Heart left ventricle (tissue), 16 donors: Measurements from ENCODE around the gene F11R. TPM values are rescaled to one million over a fixed set of nuclear protein-coding genes. Genes with fewer than 3 reads are reported as not detected.
A peak's percentile ranks its signal among the peaks of the same experiment; 100 is the strongest.
"Not testable (repeated sequence)": the region's sequence is repeated elsewhere in the genome, so short reads cannot be mapped to it uniquely, and the experiment has no call there.

Experiments used
- ATAC-seq, 4 donors: fragments of 200-7000 bp; cut with Tn5 transposase; one replicate each; pipeline ENCODE4 v1.9.1; 2020 to 2022; ENCODE audit warnings: moderate library complexity in 4 of 4, mild to moderate bottlenecking in 3 of 4, moderate number of reproducible peaks in 1 of 4
- DNase-seq, 5 donors: peaks; one replicate each; pipeline ENCODE4 v3.0.0-alpha.2; 2020
- H3K27ac ChIP-seq, 12 donors: fragments of 200-600 bp; sonication (generic) in 4 of 12; one replicate each; pipeline versions ENCODE4 v1.5.0 to v1.8.0; 2016 to 2022; ENCODE audit warnings: mild to moderate bottlenecking in 2 of 12
- H3K27me3 ChIP-seq, 9 donors: fragments of 200-600 bp; sonication (generic) in 2 of 9; one replicate each; pipeline versions ENCODE4 v1.5.1 to v1.8.0; 2016 to 2022; ENCODE audit warnings: mild to moderate bottlenecking in 3 of 9
- H3K36me3 ChIP-seq, 9 donors: fragments of 200-600 bp; sonication (generic) in 2 of 9; one replicate each; pipeline versions ENCODE4 v1.5.0 to v1.8.0; 2018 to 2022; ENCODE audit warnings: mild to moderate bottlenecking in 2 of 9
- H3K4me1 ChIP-seq, 12 donors: fragments of 200-600 bp; sonication (generic) in 4 of 12; one replicate each; pipeline versions ENCODE4 v1.5.0 to v1.8.0; 2016 to 2022; ENCODE audit warnings: mild to moderate bottlenecking in 3 of 12
- H3K4me3 ChIP-seq, 12 donors: fragments of 200-600 bp; sonication (generic) in 4 of 12; one replicate each; pipeline versions ENCODE4 v1.5.0 to v1.8.0; 2017 to 2022; ENCODE audit warnings: mild to moderate bottlenecking in 9 of 12, moderate library complexity in 4 of 12
- H3K9me3 ChIP-seq, 12 donors: fragments of 200-600 bp; sonication (generic) in 4 of 12; one replicate each; pipeline versions ENCODE4 v1.5.0 to v1.8.0; 2016 to 2022; ENCODE audit warnings: mild to moderate bottlenecking in 1 of 12
- CTCF ChIP-seq, 12 donors: fragments of 200-600 bp; sonication (generic) in 4 of 12; IDR thresholded peaks; one replicate each; pipeline versions ENCODE4 v1.5.0 to v1.8.0; 2018 to 2022; ENCODE audit warnings: antibody characterized with exemption in 12 of 12, mild to moderate bottlenecking in 5 of 12
- POLR2A ChIP-seq, 2 donors: fragments of 450-650 bp; IDR thresholded peaks; one replicate each; pipeline ENCODE4 v1.6.1; 2017; ENCODE audit warnings: antibody characterized with exemption in 2 of 2, mild to moderate bottlenecking in 2 of 2, moderate library complexity in 2 of 2
- WGBS, 4 donors: extraction: QIAGEN DNeasy Blood & Tissue Kit in 2 of 4; methylation state at CpG; one replicate each; pipeline versions ENCODE4 v1.1.5 to v1.1.7; 2013 to 2018; 5-methylcytosine and 5-hydroxymethylcytosine counted together
- intact Hi-C, 10 donors: fragments of 100-400 bp; cut with DNase I; formaldehyde crosslinking; loops; one replicate each; pipeline versions ENCODE4 v1.11.1 to v1.14.2; 2022
- polyA plus RNA-seq, 2 donors: library from polyadenylated mRNA; stranded (reverse); fragments of 200-250 nt; gene quantifications; one replicate each; pipeline ENCODE4 v1.2.3, GENCODE V29; 2013
- total RNA-seq, 9 donors: library from RNA; depleted of rRNA in 2 of 9; stranded (reverse); fragments of >200 nt in 2 of 9; fragmentation: NEBNext Ultra II Directional in 3 of 9; extraction: Animal tissue kit (Norgen Biotek cat#: 25700) in 3 of 9; gene quantifications; one replicate each; pipeline versions ENCODE4 v1.1.0 to v1.2.4, GENCODE V29; 2016 to 2023
- donor health status: ischemic (EF 13 %, LVEDD 7.1; RV severe dilation, severe dysfunction).
- donor health status: healthy with polysubstance abuse.
- donor health status: DM: no; HTN: yes; CAD: no.
- donor health status: DM: no; HTN: no; CAD: no.
- donor health status: ischemic (EF 25% LVEDD 6.9; RV normal size, moderate dysfunction).
- donor health status: ischemic (EF 25% LVEDD 5.7; RV mildly dilated, moderate dysfunction).
- donor health status: healthy.
- donor health status: DM: yes; HTN: yes; CAD: no.
- donor health status: ischemic (EF 35%, LVEDD 5.7; RV mildly dilated, moderate dysfunction).
- donor health status: nonischemic (EF 11% LVEDD 7.7; RV severe dilation, severe dysfunction).
- donor health status: DM: yes; HTN: yes; CAD: no.
- donor health status: PGD.
- donor health status: ischemic (EF 29% LVEDD 5.4; RV normal size, mild dysfunction).
- donor health status: nonischemic (EF 23%, LVEDD 6.1; RV moderate dilation, normal function).

Gene F11R
- total and polyA plus RNA-seq, 11 donors, result 7.4 to 23.4 (median 10.9) TPM

GRCh38 chr1:161021970-161022353 lies 1.0 kb upstream of the F11R start:
- H3K4me3 ChIP-seq, result peak overlapping the region in 2 of 12 donors; percentile 58 to 66
- H3K4me1 ChIP-seq, result peaks cover 0 to 45% (median 19%) of the 10 kb centered on the region in 12 donors
- DNase-seq, result no peak
- TF ChIP-seq CTCF (IDR thresholded peaks at IDR 0.05), result no peak
- TF ChIP-seq POLR2A (IDR thresholded peaks at IDR 0.05), result no peak
- intact Hi-C loops, result loop anchor here in 2 of 10 donors (2.0 kb wide), 1 partner anchor 23 kb away; the partner anchor contains the start of gene USF1 (in 2 of the 2)
- ATAC-seq, result no peak
- H3K27ac ChIP-seq, result no peak overlapping the region
- 88 to 97% (median 94%) methylated on average over 2 of the region's 2 CpGs for WGBS, 4 donors
- H3K27me3 ChIP-seq, result peaks cover 0 to 4% (median 0%) of the 10 kb centered on the region in 9 donors
- no peaks in the 10 kb centered on the region for H3K9me3 ChIP-seq
- H3K36me3 ChIP-seq, result no peaks in the 10 kb centered on the region

DNA sequence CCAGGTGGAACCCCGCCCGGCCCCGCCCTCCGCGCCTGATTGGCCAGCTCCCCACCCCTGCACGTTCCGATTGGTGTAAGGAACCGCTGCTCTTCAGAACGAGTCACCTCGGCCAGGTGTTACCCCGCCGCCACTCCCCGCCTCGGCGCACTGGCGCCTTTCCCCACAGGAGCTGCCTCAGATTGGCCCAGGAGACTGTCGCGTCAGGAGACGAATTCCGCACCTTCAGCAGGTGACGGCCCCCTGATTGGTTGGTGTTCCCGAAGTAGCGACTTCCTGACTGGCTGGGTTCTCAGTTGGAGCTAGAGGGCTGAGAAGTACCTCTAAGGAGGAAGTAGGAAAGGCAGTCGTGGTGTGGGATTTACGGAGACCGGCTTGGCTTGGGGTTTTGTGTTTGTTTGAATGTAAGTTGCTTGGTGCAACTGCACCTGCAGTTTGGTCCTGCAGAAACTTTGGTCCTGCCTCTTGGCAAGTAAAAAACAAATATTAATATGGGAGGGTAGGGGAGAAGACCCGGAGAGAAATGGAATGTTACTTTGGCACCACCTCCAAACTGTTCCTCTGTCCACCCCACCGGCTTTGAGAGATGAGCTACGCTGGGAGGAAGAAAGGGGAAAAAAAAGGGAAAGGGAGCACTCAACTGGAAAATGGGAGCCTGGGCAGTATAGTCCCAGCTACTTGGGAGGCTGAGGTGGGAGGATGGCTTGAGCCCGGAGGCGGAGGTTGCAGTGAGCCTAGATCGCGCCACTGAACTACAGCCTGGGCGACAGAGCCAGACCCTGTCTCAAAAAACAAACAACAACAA lies 415 bp upstream of the F11R start:
- peak; percentile 77 to 84 (median 78) for DNase-seq
- H3K9me3 ChIP-seq, result no peaks in the 10 kb centered on the region
- H3K27ac ChIP-seq, result peak overlapping the region in 11 of 12 donors; percentile 66 to 95 (median 87)
- peak; percentile 85 to 92 (median 90) for ATAC-seq
- peaks cover 0 to 4% (median 0%) of the 10 kb centered on the region in 9 donors for H3K27me3 ChIP-seq
- TF ChIP-seq CTCF (IDR thresholded peaks at IDR 0.05) (no peak), POLR2A (IDR thresholded peaks at IDR 0.05) (peak in 1 of 2 donors; percentile 9)
- no peaks in the 10 kb centered on the region for H3K36me3 ChIP-seq
- H3K4me1 ChIP-seq, result peaks cover 0 to 49% (median 19%) of the 10 kb centered on the region in 12 donors
- peak overlapping the region; percentile 58 to 79 (median 66) for H3K4me3 ChIP-seq
- WGBS, 4 donors, result 14 to 40% (median 18%) methylated on average over 13 to 34 of the region's 34 CpGs
- intact Hi-C loops, result loop anchor here in 2 of 10 donors (2.0 kb wide), 1 partner anchor 23 kb away; the partner anchor contains the start of gene USF1 (in 2 of the 2)

DNA sequence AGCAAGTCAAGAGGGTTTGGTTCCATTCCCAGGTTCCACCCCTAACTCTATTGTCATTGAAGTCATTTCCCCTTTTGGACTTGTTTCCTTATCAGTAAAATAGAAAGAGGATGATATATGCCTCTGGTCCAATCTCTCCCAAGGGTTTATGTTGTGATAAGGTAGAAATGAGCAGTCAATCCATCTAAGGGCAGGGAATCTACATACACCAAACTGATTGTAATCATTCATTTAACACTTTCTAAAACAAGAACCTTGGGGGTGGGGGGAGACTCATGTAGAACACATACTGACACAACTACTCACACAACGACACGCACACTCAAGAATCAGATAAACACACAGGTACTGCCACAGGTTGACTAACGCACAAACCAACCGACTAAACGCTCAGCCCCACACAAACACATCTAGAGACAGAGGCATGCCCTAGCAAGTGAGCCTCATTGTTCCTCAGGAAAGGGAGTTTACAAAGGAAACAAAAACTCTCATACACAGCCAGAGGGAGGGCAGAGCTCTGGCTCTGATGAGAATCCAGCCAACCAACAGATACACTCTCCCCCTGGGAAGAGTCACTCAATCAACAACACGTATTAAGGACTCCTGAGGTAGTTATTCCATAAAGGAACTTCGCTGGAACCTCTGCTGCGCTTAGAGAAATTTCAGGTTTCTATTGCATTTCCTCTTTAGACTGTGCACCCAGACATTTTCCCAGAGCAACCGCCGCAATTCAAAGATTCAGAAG lies 1.0 kb downstream of the F11R start:
- 19 to 26% (median 22%) methylated on average over 10 of the region's 10 CpGs for WGBS, 4 donors
- Histone ChIP-seq H3K36me3 (no peaks in the 10 kb centered on the region), H3K27me3 (peaks cover 0 to 4% (median 0%) of the 10 kb centered on the region in 9 donors), H3K4me1 (peaks cover 0 to 52% (median 21%) of the 10 kb centered on the region in 12 donors), H3K9me3 (no peaks in the 10 kb centered on the region), H3K27ac (peak overlapping the region; percentile 66 to 95 (median 87)), H3K4me3 (peak overlapping the region; percentile 58 to 79 (median 66))
- peak; percentile 48 to 74 (median 59) for ATAC-seq
- intact Hi-C loops, result loop anchor here in 2 of 10 donors (2.0 kb wide), 1 partner anchor 25 kb away; the partner anchor contains the start of gene USF1 (in 2 of the 2)
- peak in 1 of 5 donors; percentile 44 for DNase-seq
- peak in 1 of 2 donors; percentile 15 for TF ChIP-seq POLR2A (IDR thresholded peaks at IDR 0.05)
- no peak for TF ChIP-seq CTCF (IDR thresholded peaks at IDR 0.05)

GRCh38 chr1:161019111-161019660 lies 1.8 kb downstream of the F11R start:
- H3K36me3 ChIP-seq, H3K9me3 ChIP-seq, ATAC-seq, intact Hi-C loops, DNase-seq, H3K27me3 ChIP-seq: not testable (repeated sequence)
- H3K4me3 ChIP-seq, result peak overlapping the region in 9 of 12 donors; percentile 58 to 79 (median 66)
- peaks cover 0 to 59% (median 24%) of the 10 kb centered on the region in 12 donors for H3K4me1 ChIP-seq
- peak overlapping the region in 10 of 12 donors; percentile 84 to 95 (median 88) for H3K27ac ChIP-seq
- 77 to 87% (median 85%) methylated on average over 15 of the region's 15 CpGs for WGBS, 4 donors
